GM10266 (cell line): ENCODE measurements around the gene KCNJ4.

Source experiments
- DNase-seq: peaks from one replicate; pipeline ENCODE4 v3.0.0; 2012; ENCODE audit errors: extremely low spot score
- CTCF ChIP-seq: IDR thresholded peaks from 2 replicates; pipeline ENCODE4 v1.5.1; 2012; ENCODE audit warnings: mild to moderate bottlenecking, low read depth; ENCODE audit not compliant: control insufficient read depth, insufficient read depth; ENCODE audit errors: missing control alignments

Gene KCNJ4

GRCh38 chr22:38464992-38465672 lies 10.1 kb upstream of the KCNJ4 start:
- no peak for DNase-seq
- no peak for TF ChIP-seq CTCF

GRCh38 chr22:38462960-38463784 lies 8.2 kb upstream of the KCNJ4 start:
- no peak for DNase-seq
- no peak for TF ChIP-seq CTCF

- no peak for TF ChIP-seq CTCF
- DNase-seq = peak; percentile 76
Measured at GRCh38 chr22:38461414-38462081, 6.5 kb upstream of the KCNJ4 start.

- no peak for DNase-seq
- no peak for TF ChIP-seq CTCF
Measured at GRCh38 chr22:38461057-38461413, 6.0 kb upstream of the KCNJ4 start.

- no peak for TF ChIP-seq CTCF
- DNase-seq = no peak
Measured at GRCh38 chr22:38460426-38460840, 5.4 kb upstream of the KCNJ4 start.

GRCh38 chr22:38456841-38457699 lies 2.1 kb upstream of the KCNJ4 start:
- no peak for TF ChIP-seq CTCF

More at GRCh38 chr22:38456841-38457699, 2.1 kb upstream of the KCNJ4 start:
- no peak for DNase-seq
